ENCODE results near the gene RASD1.

GRCh38 chr17:17514361-17514992, 18.3 kb upstream of the RASD1 start:
- TF ChIP-seq CTCF (IDR thresholded peaks at IDR 0.05) (no peak), CHD2 (IDR thresholded peaks at IDR 0.05; ENCODE audit: low read length, partially characterized antibody) (no peak), JUN (IDR thresholded peaks at IDR 0.05) (no peak), CEBPB (IDR thresholded peaks at IDR 0.05) (no peak), KDM1A (IDR thresholded peaks at IDR 0.05; ENCODE audit: low read depth) (no peak), NR3C1 (IDR thresholded peaks at IDR 0.05) (no peak), POLR2A (IDR thresholded peaks at IDR 0.05; ENCODE audit: low read length) (no peak), HEYL (CRISPR knock-in tag; IDR thresholded peaks at IDR 0.05) (no peak), RNF2 (IDR thresholded peaks at IDR 0.05; ENCODE audit: borderline replicate concordance, low read depth) (no peak), RFX5 (IDR thresholded peaks at IDR 0.05) (no peak), BHLHE40 (IDR thresholded peaks at IDR 0.05; ENCODE audit: low read depth, low read length) (no peak), SMC3 (IDR thresholded peaks at IDR 0.05) (no peak)
- TF ChIP-seq, protein P1, sequence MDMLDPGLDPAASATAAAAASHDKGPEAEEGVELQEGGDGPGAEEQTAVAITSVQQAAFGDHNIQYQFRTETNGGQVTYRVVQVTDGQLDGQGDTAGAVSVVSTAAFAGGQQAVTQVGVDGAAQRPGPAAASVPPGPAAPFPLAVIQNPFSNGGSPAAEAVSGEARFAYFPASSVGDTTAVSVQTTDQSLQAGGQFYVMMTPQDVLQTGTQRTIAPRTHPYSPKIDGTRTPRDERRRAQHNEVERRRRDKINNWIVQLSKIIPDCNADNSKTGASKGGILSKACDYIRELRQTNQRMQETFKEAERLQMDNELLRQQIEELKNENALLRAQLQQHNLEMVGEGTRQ (IDR thresholded peaks at IDR 0.05): no peak

All from A549 (cell line).